Skeletal muscle satellite cell (primary cell): ENCODE results near the gene ECM1.

ENCODE experiments used
- H3K27me3 ChIP-seq: 2 replicates; pipeline ENCODE4 v1.7.0; 2013; ENCODE audit warnings: low read length; ENCODE audit not compliant: control insufficient read depth, insufficient read depth
- H3K36me3 ChIP-seq: 2 replicates; pipeline ENCODE4 v1.7.0; 2013; ENCODE audit warnings: mild to moderate bottlenecking, control low read depth, low read length; ENCODE audit not compliant: insufficient read depth
- H3K4me1 ChIP-seq: 2 replicates; pipeline ENCODE4 v1.7.0; 2013; ENCODE audit warnings: low read length; ENCODE audit not compliant: control insufficient read depth, insufficient read depth
- H3K4me2 ChIP-seq: 2 replicates; pipeline ENCODE4 v1.7.0; 2013; ENCODE audit warnings: mild to moderate bottlenecking, low read length
- H3K4me3 ChIP-seq: 2 replicates; pipeline ENCODE4 v1.7.0; 2013; ENCODE audit warnings: low read length
- H3K9ac ChIP-seq: 2 replicates; pipeline ENCODE4 v1.7.0; 2013; ENCODE audit warnings: mild to moderate bottlenecking, low read depth, low read length, moderate library complexity
- H3K9me3 ChIP-seq: replicated peaks from 2 replicates; pipeline ENCODE4 v1.7.0; 2013; ENCODE audit warnings: mild to moderate bottlenecking, control low read depth, low read length

ECM1 gene

DNA sequence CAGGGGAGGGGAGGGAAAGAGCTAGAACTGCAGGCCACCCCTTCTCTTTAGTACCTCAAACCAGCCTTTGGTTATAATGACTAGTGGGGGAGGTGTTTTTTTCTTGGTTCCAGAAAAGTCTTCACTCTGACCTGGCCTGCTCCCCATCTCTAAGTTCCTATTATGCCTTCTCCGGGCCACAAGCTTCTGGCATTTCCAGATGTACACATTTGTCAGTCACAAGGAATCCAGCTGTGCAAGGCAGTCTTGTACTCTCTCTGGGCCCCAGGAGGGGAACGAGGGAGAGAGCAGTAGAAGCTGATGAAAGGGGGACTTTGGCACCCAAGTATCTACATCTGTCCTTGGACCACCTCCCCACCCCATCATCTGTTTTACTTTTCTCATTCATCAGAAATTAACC lies 4.9 kb downstream of the ECM1 start:
- Histone ChIP-seq H3K4me1 (peaks cover 34% of the 10 kb centered on the region), H3K4me3 (no peak overlapping the region), H3K9me3 (no peaks in the 10 kb centered on the region), H3K36me3 (peaks cover 20% of the 10 kb centered on the region), H3K27me3 (no peaks in the 10 kb centered on the region), H3K4me2 (no peak overlapping the region), H3K9ac (no peak overlapping the region)

DNA sequence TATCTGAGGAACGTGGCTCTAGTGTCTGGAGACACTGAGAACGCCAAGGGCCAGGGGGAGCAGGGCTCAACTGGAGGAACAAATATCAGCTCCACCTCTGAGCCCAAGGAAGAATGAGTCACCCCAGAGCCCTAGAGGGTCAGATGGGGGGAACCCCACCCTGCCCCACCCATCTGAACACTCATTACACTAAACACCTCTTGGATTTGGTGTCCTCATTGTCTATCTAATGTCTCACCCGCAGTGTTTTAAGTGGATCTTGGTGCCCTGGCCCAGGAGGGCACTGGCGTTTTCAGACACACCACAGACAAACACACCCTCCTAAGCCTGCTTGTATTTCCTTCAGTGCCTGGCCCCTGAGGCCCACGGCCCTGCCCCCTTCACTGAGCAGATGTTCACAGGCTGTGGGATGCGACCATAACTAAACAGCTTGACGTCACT lies 5.5 kb downstream of the ECM1 start:
- Histone ChIP-seq H3K9me3 (no peaks in the 10 kb centered on the region), H3K4me1 (peaks cover 29% of the 10 kb centered on the region), H3K4me3 (no peak overlapping the region), H3K27me3 (no peaks in the 10 kb centered on the region), H3K4me2 (no peak overlapping the region), H3K9ac (no peak overlapping the region), H3K36me3 (peaks cover 20% of the 10 kb centered on the region)

DNA sequence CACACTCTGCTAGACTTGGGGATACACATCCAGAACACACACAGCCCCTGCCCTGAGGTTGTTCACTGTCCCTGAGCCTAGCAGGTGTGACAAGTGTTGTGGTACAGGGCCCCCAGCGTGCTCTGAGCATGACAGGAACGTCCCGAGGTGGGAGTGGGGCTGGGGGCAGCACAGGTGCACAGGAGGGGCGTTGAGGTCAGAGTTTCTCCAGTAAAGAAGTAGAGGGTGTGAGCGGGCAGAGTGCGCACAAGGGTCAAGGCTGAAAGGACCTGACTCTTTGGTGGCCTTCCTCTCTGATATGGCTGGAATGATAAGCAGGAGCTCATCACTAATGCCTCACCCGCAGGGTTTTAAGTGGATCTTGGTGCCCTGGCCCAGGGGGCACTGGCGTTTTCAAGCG lies 6.4 kb downstream of the ECM1 start:
- Histone ChIP-seq H3K36me3 (peaks cover 20% of the 10 kb centered on the region), H3K9me3 (no peaks in the 10 kb centered on the region), H3K4me2 (no peak overlapping the region), H3K4me1 (peaks cover 20% of the 10 kb centered on the region), H3K4me3 (no peak overlapping the region), H3K27me3 (no peaks in the 10 kb centered on the region), H3K9ac (no peak overlapping the region)

DNA sequence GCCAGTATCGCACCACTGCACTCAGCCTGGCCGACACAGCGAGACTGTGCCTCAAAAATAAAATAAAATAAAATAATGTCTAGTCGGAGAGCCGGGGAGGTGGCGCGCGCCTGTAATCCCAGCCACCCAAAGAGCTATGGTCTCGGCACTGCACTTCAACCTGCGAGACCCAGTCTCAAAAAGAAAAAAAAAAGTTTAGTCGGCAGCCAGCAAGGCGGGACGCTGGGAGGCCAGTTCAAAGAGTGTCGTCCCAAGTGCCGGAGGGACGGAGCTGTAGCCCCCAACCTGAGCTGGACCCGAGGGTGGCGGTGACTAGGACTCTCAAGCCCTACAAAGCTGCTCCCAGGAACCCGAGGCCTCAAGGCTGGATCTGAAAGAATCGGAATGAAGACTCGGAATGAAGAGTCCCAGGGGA lies 7.0 kb downstream of the ECM1 start:
- Histone ChIP-seq H3K4me3 (peak overlapping the region; percentile 77), H3K4me1 (peaks cover 18% of the 10 kb centered on the region), H3K9me3 (no peaks in the 10 kb centered on the region), H3K4me2 (peak overlapping the region; percentile 91), H3K9ac (peak overlapping the region; percentile 72), H3K27me3 (no peaks in the 10 kb centered on the region), H3K36me3 (peaks cover 20% of the 10 kb centered on the region)

DNA sequence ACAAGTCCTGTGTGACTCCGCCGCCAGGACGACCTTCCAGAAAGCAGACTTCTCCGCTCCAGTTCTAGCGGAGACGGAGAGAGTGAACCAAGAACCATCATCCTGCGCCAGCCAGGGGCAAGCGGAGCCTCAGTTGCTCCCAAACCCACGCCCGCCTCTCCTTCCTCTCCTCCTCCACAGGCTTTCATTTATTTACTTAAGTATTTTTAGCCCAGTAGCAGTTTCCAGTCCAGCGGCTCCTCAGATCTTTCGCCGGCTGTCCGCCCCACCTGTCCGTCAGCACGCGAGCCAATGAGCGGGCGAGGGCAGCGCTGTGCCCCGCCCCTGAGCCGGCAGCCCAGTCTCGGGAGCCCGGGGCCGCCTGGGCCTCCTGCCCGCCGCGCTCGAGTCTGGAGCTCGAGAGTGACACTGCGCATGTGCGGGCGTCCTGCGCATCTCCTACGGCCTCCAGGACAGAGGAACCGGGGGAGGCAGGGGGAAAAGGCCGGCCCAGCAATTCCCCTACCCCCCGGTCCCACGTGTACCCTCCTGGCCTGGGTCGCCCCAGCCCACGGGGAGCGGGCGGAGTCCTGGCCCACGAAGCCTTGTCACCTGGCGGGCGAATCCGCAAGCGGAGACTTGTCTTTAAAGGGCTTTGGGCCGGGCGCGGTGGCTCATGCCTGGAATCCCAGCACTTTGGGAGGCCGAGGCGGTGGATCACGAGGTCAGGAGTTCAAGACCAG lies 7.6 kb downstream of the ECM1 start, which contains the start of gene FALEC:
TSS of gene FALEC (plus strand) at position 425 of the 722 bp plus-strand sequence.
- peak within 1 kb of the TSS; percentile 77 for H3K4me3 ChIP-seq
- H3K9ac ChIP-seq, result peak within 1 kb of the TSS; percentile 77
- H3K4me2 ChIP-seq, result peak within 1 kb of the TSS; percentile 91
- H3K4me1 ChIP-seq, result peaks cover 18% of the 10 kb centered on the region
- H3K36me3 ChIP-seq, result peaks cover 20% of the 10 kb centered on the region
- no peaks in the 10 kb centered on the region for H3K27me3 ChIP-seq
- H3K9me3 ChIP-seq, result no peaks in the 10 kb centered on the region

DNA sequence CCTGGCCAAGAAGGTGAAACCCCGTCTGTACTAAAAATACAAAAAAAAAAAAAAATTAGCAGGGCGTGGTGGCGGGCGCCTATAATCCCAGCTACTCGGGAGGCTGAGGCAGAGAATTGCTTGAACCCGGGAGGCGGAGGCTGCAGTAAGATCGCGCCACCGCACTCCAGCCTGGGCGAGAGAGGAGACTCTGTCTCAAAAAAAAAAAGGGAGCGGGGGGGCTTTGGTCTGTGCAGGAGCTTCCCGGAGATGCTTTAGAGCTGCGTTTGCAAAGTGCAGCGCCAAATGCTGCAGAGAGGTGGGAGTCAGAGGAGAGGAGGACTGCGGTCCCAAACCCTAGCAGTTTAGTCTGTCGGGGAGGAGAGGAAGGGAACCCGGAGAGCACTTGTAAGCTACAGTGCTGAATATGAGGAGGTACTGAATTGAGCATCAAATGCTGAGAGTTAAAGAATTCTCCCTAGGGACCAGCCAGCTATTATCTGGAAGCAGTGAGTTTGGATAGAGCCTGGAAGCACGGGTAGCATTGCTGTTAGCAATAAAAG lies 8.2 kb downstream of the ECM1 start:
- Histone ChIP-seq H3K4me3 (peak overlapping the region; percentile 77), H3K27me3 (no peaks in the 10 kb centered on the region), H3K4me1 (peaks cover 18% of the 10 kb centered on the region), H3K4me2 (peak overlapping the region; percentile 91), H3K9ac (peak overlapping the region; percentile 77), H3K36me3 (peaks cover 17% of the 10 kb centered on the region), H3K9me3 (no peaks in the 10 kb centered on the region)

DNA sequence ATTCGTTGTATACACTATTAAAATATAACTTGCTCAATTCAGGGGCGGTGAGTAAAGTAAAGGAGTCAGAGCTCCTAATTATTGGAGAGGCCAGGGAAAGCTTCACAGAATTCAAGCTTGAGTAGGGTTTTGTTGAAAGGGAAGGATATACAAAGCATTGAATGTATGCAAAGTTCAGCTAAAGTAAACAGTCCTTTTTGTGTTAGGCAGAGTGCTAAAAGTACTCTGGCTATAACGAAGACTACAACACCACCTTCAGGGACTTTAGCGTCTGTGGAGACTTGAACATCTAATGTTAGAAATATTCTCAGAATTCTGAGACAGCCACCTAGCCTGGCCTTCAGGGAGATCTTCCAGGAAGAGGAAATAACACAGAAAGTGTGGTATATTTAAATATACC lies 8.7 kb downstream of the ECM1 start:
- peak overlapping the region; percentile 77 for H3K4me3 ChIP-seq
- peak overlapping the region; percentile 77 for H3K9ac ChIP-seq
- H3K27me3 ChIP-seq, result no peaks in the 10 kb centered on the region
- peak overlapping the region; percentile 91 for H3K4me2 ChIP-seq
- peaks cover 18% of the 10 kb centered on the region for H3K4me1 ChIP-seq
- no peaks in the 10 kb centered on the region for H3K9me3 ChIP-seq
- H3K36me3 ChIP-seq, result peaks cover 16% of the 10 kb centered on the region

DNA sequence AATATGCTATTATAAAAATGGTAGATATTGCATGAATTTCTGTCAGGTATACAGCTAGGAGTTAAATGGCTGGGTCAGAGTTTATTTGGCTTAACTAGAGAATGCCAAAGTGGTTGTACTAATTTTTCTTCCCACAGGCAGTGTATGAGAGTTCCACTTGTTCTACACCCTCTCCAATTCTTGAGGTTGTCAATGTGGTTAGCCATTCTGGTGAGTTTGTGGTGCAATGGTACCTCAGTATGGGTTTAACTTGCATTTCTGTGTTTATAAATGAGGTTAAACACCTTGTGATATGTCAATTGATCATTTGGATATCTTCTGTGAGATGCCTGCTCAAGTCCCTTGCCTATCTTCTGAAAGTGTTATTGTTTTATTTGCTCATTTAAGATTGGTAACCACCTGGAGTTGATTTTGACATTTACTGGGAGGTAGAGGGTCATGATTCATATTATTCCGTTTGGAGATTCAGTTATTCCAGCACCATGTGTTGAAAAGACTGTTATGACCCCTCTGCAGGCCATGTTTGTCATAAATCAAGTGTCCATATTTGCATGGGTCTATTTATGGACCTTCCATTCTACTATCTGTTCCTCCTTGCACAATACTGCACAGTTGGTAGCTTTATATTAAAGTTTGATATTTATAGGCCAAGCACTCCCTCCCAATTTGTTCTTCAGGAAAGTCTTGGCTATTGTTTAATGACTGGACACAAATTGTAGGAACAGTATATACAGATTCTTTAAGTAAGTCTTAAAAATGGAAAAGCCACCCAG lies 13.5 kb downstream of the ECM1 start:
- Histone ChIP-seq H3K9me3 (no peaks in the 10 kb centered on the region), H3K4me1 (peaks cover 3% of the 10 kb centered on the region), H3K4me3 (no peak overlapping the region), H3K9ac (no peak overlapping the region), H3K27me3 (no peaks in the 10 kb centered on the region), H3K4me2 (no peak overlapping the region), H3K36me3 (no peaks in the 10 kb centered on the region)

DNA sequence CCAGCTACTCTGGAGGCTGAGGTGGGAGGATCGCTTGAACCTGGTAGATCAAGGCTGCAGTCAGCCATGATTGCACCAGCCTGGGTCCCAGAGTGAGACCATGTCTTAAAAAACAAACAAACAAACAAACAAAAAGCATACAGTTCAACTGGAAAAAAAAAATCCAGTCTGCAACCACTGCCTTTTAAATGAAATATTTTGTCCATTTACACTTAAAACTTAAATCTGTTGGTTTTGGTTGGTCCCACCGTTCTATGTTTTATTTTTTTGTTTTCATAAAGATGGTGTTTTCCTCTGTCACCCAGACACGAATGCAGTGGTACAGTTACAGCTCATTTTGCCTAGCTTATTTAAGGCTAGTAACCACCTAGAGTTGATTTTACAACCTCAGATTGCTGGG lies 17.4 kb downstream of the ECM1 start:
- no peak overlapping the region for H3K9ac ChIP-seq
- no peak overlapping the region for H3K4me3 ChIP-seq
- no peaks in the 10 kb centered on the region for H3K9me3 ChIP-seq
- no peaks in the 10 kb centered on the region for H3K36me3 ChIP-seq
- H3K27me3 ChIP-seq, result no peaks in the 10 kb centered on the region
- H3K4me1 ChIP-seq, result peaks cover 16% of the 10 kb centered on the region
- no peak overlapping the region for H3K4me2 ChIP-seq

DNA sequence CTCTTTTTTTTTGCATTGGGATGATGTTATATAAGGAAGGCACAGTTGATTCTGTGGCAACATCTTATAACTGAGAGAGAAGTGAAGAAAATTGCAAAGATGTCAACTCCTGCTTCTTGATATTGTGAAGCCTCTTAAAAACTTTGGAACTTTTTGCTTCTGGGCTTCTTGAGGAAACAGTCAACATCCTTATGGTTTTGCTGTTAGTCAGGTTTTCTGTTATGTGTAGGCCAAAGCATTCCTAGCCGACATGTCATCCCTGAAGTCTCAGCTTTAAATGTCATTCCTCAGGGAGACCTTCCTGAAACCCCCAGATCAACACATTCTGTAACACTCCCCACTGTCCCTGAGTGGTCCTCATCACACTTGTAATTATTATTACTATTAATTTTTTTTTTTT lies 20.3 kb downstream of the ECM1 start:
- Histone ChIP-seq H3K4me3 (no peak overlapping the region), H3K9me3 (no peaks in the 10 kb centered on the region), H3K4me1 (peaks cover 21% of the 10 kb centered on the region), H3K27me3 (no peaks in the 10 kb centered on the region), H3K36me3 (no peaks in the 10 kb centered on the region), H3K9ac (no peak overlapping the region), H3K4me2 (peak overlapping the region; percentile 10)

DNA sequence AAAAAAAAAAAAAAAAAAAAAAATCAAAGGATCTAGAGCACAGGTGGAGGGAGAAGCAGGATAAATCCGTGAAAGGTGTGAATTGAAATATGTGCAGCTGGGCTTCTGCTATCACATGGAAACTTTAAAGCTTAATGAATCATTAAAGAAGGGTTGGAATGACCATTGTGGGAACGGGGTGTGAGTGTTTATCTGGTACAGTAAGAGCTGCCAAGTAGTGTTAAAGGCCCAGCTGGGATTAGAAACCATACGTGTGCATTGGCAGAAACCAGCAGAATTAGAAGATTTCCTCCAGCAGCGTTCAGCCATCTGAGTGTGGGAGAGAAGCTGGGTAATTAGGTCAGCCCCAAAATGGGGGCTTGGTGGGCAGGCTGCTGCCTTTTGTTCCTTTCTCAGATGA lies 21.1 kb downstream of the ECM1 start:
- H3K9ac ChIP-seq, result no peak overlapping the region
- no peaks in the 10 kb centered on the region for H3K27me3 ChIP-seq
- H3K4me1 ChIP-seq, result peaks cover 21% of the 10 kb centered on the region
- no peaks in the 10 kb centered on the region for H3K36me3 ChIP-seq
- H3K4me2 ChIP-seq, result no peak overlapping the region
- no peaks in the 10 kb centered on the region for H3K9me3 ChIP-seq
- no peak overlapping the region for H3K4me3 ChIP-seq
